Measurements from ENCODE around the gene PIK3C2A. TPM values are rescaled to one million over a fixed set of nuclear protein-coding genes. Genes with fewer than 3 reads are reported as not detected.

The PIK3C2A gene
- total and polyA plus RNA-seq, 2 of the 8 experiments (the other 6 are each of a cell fraction or from before 2014, with no cell fraction given), result 20.1 to 127 TPM

DNA sequence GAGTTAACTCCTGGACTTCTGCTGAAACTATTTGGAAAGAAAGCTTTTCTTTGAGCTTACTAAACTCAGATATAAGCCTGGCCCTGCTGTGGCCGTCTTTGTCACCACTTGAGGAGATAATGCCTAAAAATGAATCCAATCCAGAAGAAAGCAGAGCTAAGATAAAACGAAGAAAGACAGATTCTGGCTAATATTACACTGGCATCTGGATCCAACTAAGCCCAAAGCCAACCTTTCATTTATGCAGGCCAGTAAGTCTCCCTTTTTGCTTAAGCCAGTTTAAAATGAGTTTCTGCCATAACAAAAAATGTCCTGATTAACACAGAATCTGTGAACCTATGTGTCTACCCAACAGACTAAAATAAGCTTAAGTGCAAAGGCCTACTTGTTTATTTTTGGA, 34.5 kb downstream of the PIK3C2A start:
- Histone ChIP-seq H3K18ac (ENCODE audit: extremely low read depth, low read length) (no peak overlapping the region), H2BK12ac (ENCODE audit: low read depth, low read length) (no peak overlapping the region), H2BK5ac (ENCODE audit: low read depth, low read length) (no peak overlapping the region), H3K27ac (ENCODE audit: low read depth, low read length) (no peak overlapping the region), H2BK15ac (ENCODE audit: low read length) (no peak overlapping the region), H3K79me1 (ENCODE audit: low read depth, low read length) (no peaks in the 10 kb centered on the region; the same call in 1 of the 2 replicates), H3K9me3 (ENCODE audit: insufficient read depth in 2 of 2, low read depth in 1 of 2, low read length in 1 of 2) (no peaks in the 10 kb centered on the region), H3K4ac (replicated peaks; ENCODE audit: insufficient read length, low read depth, low read length) (no peak overlapping the region), H3K79me2 (ENCODE audit: control insufficient read depth in 1 of 2, insufficient read depth in 2 of 2, low read length in 2 of 2) (peaks cover 0 to 86% of the 10 kb centered on the region in 2 experiments; a peak in 2 of 4 replicates), H3K23me2 (ENCODE audit: low read depth, low read length) (no peaks in the 10 kb centered on the region), H4K5ac (ENCODE audit: insufficient read length, low read depth, low read length) (no peak overlapping the region), H3K23ac (ENCODE audit: insufficient read length) (no peak overlapping the region), H3K56ac (replicated peaks; ENCODE audit: insufficient read length, low read depth, low read length) (no peak overlapping the region), H4K20me1 (replicated peaks in 1 of 2; ENCODE audit: control insufficient read depth in 1 of 2, insufficient read depth in 2 of 2, low read length in 2 of 2) (peaks cover 0 to 7% of the 10 kb centered on the region in 2 experiments), H3K9ac (replicated peaks in 1 of 4; ENCODE audit: extremely low read depth in 1 of 4, low read depth in 3 of 4, low read length in 3 of 4) (no peak overlapping the region), H2AFZ (ENCODE audit: low read length) (no peak overlapping the region), H3K14ac (ENCODE audit: insufficient read length) (no peak overlapping the region), H2BK20ac (ENCODE audit: low read length) (no peak overlapping the region), H3K4me1 (replicated peaks in 1 of 4; ENCODE audit: control insufficient read depth in 3 of 4, insufficient read depth in 4 of 4, low read length in 3 of 4) (peaks cover 0 to 3% (median 0%) of the 10 kb centered on the region in 4 experiments; a peak in 1 of 7 replicates), H3K4me2 (ENCODE audit: insufficient read depth in 1 of 2, low read depth in 2 of 2, low read length in 2 of 2) (no peak overlapping the region), H3K36me3 (ENCODE audit: control insufficient read depth in 2 of 4, insufficient read depth in 4 of 4, low read length in 3 of 4) (peaks cover 6 to 11% (median 10%) of the 10 kb centered on the region in 4 experiments; a peak in 7 of 8 replicates), H4K91ac (replicated peaks; ENCODE audit: insufficient read length, low read length) (no peak overlapping the region), H3K27me3 (replicated peaks in 1 of 4; ENCODE audit: control insufficient read depth in 3 of 4, extremely low read depth in 1 of 4, insufficient read depth in 3 of 4, low read length in 3 of 4) (no peaks in the 10 kb centered on the region), H4K8ac (ENCODE audit: extremely low read depth, insufficient read depth, low read length) (no peak overlapping the region), H3K4me3 (ENCODE audit: extremely low read depth in 1 of 4, insufficient read depth in 2 of 4, low read depth in 3 of 4, low read length in 4 of 4) (no peak overlapping the region), H2AK5ac (ENCODE audit: low read depth, low read length) (no peak overlapping the region), H2BK120ac (replicated peaks; ENCODE audit: low read depth, low read length) (no peak overlapping the region)
- ChIA-PET CTCF (ENCODE audit: partially characterized antibody) (interaction anchor here (0.8 kb wide), 1 partner anchor 332 kb away, joined by 3 read pairs; no protein-coding TSS in a partner anchor), POLR2A (ENCODE audit: partially characterized antibody) (interaction anchor here (0.6 to 2.2 kb wide), 5 partner anchors 11 to 96 kb away, joined by 3 to 7 read pairs (median 4); partner anchors contain the start of gene RPS13)
- DNase-seq (ENCODE audit: low read depth in 1 of 2, low spot score in 2 of 2), result no peak
- 94% methylated on average over 2 of the region's 2 CpGs; no CpG with 5 or more reads in 1 of the 2 experiments for WGBS, 2 experiments (ENCODE audit: extremely low coverage in 1 of 2, insufficient coverage in 1 of 2, insufficient read length in 1 of 2, insufficient replicate concordance in 2 of 2, low coverage in 1 of 2, low lambda C conversion rate in 2 of 2, missing lambda C conversion rate in 1 of 2)
- FAIRE-seq, result no peak
- TF ChIP-seq TAF1 (IDR thresholded peaks at IDR 0.05; ENCODE audit: low read depth, low read length) (no peak), BCL11A (IDR thresholded peaks at IDR 0.05; ENCODE audit: low read depth in 2 of 2, low read length in 2 of 2) (no peak), CTBP2 (IDR thresholded peaks at IDR 0.05; ENCODE audit: borderline replicate concordance, insufficient read depth, insufficient read length, low read length) (no peak), SIRT6 (IDR thresholded peaks at IDR 0.05; ENCODE audit: low read length) (no peak), PHF8 (conservative IDR thresholded peaks at IDR 0.05; ENCODE audit: low read depth, low read length) (no peak), SIX5 (IDR thresholded peaks at IDR 0.05; ENCODE audit: low read depth, low read length) (no peak), BRCA1 (IDR thresholded peaks at IDR 0.05; ENCODE audit: low read depth, low read length) (no peak), TBP (IDR thresholded peaks at IDR 0.05; ENCODE audit: low read depth, low read length) (no peak), POLR2AphosphoS5 (IDR thresholded peaks at IDR 0.05; ENCODE audit: low read depth, low read length) (no peak), KDM1A (IDR thresholded peaks at IDR 0.05; ENCODE audit: borderline replicate concordance, low read length) (no peak)
- TF ChIP-seq, protein P1, sequence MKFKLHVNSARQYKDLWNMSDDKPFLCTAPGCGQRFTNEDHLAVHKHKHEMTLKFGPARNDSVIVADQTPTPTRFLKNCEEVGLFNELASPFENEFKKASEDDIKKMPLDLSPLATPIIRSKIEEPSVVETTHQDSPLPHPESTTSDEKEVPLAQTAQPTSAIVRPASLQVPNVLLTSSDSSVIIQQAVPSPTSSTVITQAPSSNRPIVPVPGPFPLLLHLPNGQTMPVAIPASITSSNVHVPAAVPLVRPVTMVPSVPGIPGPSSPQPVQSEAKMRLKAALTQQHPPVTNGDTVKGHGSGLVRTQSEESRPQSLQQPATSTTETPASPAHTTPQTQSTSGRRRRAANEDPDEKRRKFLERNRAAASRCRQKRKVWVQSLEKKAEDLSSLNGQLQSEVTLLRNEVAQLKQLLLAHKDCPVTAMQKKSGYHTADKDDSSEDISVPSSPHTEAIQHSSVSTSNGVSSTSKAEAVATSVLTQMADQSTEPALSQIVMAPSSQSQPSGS (IDR thresholded peaks at IDR 0.05; ENCODE audit: low read length), result no peak
- TF ChIP-seq, protein P2, sequence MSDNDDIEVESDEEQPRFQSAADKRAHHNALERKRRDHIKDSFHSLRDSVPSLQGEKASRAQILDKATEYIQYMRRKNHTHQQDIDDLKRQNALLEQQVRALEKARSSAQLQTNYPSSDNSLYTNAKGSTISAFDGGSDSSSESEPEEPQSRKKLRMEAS (IDR thresholded peaks at IDR 0.05), result no peak

Data from H1 (cell line).